Amniotic stem cell (primary cell): ENCODE measurements around the gene RPL10A.

Experiments used
- DNase-seq: peaks from one replicate; lab custom pipeline; 2025; lab: John Stamatoyannopoulos, UW

RPL10A gene

DNA sequence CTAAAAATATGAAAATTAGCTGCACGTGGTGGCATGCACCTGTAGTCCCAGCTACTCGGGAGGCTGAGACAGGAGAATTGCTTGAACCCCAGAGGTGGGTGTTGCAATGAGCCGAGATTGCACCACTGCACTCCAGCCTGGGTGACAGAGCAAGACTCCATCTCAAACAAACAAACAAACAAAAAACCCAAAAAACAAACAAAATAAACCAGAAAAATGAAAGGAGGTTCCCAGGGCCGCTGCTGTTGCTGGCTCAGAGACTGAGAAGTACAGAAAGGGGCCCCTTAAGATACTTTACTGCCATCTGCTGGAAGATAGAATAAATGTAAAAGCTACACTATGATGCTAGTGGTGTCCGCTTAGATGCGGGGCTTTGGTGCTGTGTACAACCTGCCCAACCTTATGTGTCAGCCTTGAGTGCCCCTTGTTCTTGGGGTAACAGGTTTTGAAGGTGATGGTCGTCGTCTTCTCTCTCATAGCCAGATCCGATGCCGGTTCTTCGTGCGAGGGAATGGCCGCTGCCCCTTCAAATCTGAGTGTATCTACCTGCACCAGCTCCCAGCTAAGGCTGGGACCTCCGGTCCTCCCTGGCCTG, 18.8 kb upstream of the RPL10A start:
- DNase-seq, result peak; percentile 76

DNA sequence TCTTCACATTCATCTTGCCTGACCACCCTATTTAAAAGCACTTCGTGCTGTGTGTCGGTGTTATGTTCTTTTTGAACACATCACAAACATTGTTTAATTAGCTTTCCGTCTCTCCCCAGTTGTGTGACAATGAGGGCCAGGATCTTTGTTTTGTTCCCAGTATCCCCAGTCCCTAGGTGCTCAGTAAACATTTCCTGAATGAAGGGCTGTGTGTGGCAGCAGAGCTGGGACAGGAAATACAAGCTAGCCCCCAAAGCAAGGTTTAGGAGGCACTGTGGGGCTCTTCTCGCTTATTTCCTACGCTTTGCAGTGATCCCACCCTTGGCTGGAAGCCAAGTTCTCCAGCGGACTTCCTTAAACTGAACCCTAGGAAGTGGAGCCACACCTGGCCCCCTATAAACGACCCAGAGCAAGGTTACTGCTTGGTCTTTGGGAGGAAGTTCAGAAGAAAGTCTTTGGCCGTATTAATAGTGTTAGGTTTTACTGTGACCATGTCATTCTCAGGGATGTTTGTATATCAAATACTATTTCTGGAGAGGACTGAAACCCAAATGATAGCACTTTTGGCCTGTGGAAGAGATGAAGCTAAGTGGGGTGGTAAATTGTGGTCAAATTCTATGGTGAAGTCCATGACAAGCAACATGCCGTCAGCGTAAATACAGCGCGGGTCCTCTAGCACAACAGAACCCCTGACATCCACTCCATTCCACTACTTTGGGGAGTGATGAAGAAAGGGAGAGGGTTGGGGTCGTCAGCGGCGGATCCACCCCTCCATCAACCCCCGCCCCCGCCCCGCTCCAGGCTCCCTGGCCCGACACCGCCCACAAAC, 16.6 kb upstream of the RPL10A start:
- DNase-seq, result no peak

DNA sequence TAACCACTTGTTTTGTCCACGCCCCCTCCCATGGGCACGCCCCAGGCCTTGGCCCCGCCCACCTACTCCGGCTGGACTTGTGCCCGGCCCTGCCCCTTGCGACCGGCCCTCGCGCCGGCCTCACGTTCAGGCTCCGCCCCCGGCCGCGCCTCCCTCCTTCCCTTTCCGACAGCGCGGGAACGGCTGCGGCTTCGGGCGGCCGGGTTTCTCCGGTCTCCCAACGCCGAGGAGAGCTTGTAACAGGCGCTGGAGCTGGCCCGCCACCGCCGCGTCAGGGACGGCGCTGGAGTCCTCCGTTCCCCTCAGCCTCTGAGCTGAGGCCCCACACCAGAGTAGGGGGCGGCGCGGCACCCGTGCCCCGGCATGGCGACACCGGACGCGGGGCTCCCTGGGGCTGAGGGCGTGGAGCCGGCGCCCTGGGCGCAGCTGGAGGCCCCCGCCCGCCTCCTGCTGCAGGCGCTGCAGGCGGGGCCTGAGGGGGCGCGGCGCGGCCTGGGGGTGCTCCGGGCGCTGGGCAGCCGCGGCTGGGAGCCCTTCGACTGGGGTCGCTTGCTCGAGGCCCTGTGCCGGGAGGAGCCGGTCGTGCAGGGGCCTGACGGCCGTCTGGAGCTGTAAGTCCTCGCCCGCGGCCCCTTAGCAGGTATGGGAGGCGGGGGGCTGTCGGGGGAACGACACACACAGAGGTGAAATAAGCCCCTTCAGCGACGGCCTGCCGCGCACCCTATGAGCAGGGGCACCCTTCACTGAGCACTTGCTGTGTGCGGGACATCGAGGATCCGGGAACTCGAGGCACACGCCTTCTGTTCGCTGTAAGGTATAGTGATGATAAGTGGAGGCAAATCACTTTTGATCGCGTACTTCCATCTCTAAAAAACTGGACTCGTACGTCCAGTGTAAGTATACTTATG, 15.8 kb upstream of the RPL10A start, which contains the start of gene FANCE:
Gene FANCE, plus strand, starts transcription at position 156 of the 908 bp plus-strand sequence. Its CDS starts 208 bp downstream, at position 364.
- peak; percentile 89 for DNase-seq

DNA sequence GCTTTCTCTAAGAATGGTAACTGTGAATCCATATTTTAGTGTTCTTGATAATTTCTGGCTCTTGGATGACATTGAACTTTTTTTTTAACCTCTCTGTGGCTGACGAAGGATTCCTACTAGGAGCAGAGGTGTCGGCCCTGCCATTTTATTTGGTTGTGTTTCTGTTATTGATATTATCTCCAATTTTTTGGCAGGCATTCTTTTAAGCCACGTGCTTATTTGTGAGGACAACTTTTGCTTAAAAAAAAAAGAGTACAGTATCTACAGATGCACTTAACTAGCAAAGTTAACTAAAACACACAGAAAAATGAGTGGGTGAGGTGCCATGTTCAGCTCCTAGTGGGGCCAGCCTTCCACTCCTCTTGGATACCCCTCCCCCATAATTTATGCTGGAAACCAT, 15.0 kb upstream of the RPL10A start:
- no peak for DNase-seq

DNA sequence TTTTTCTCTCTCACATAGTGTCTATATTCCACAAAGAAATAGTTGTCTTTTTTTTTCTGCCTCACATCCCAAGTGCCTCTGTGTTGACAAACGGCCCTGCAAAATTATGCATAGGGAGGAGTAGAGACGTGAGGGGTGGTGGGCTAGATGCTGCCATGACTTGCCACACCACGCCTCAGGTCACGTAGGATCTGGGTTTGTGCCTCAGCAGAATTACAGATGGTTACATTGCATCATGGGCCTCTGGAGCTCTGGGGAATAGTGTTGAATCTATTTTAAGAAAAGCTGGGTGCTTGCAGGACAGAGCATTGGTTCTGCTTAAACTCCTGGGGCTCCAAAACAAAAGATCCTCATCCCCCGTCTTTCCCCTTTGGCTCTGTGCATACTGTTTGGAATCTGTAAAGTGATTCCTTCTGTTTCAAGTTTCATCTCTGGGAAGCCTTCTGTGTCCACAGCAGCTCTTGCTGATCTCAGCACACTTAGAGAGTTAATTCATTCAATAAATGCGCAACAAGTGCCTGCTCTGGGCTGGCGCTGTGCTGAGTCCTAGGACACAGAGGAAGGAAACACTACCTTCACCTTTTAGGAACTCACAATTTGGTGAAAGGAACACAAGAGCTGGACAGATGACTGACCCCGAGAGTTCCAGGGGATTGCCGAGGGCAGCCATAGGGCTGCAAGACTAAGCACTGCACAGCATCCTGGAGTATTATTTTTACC, 13.7 kb upstream of the RPL10A start:
- no peak for DNase-seq

DNA sequence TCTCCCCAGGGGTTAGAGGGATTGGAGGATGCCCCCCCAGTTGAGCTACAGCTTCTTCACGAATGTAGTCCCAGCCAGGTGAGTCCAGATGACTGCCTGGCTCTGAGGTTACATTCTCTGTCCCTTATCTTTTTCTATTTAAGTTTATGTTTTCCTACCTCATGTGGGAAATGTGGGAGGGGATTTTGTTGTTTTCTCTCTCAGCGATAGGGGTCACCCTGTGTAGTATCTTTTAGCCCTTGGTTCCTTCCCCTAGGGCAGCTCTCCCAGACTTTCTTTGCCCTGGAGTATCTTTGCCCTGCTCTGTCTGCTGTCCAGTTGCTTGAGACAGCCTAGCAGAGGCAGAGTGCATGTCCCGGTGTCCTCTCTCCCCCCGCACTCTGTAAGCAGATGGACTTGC, 10.3 kb upstream of the RPL10A start:
- no peak for DNase-seq

DNA sequence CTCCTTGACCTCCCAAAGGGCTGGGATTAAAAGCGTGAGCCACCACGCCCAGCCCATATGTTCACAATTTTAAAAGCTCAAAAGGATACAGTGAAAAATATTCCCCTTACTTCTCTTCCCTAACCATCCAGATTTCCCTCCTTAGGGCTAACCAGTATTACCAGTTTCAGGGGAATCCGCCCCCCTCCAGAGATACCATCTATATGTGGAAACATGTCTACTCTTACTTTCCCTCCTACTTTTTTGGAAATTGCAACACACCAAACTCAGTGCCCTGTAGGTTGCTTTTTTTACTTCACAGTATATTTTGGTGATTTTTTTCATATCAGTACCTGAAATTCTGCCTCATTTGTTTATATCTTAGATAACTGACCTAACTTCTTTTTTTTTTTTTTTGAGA, 6.9 kb upstream of the RPL10A start:
- DNase-seq, result no peak

DNA sequence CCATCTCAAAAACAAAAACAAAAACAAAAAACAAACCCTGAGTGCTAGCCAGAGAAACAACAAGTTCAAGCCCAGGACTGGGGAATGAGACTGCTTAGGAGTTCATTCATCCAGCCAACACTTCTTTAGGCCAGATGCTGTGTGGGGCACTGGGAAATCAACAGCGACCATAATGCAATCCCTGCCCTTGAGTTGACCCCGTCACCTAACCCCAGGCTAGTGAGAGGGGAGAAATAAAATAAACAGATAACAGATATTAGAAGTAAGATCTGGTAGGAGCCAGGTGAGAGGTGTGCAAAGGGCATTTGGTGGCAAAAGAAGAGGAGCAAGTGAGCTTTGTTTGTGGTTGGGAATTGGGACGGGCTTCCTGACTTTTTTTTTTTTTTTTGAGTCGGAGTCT, 4.9 kb upstream of the RPL10A start:
- DNase-seq, result no peak

DNA sequence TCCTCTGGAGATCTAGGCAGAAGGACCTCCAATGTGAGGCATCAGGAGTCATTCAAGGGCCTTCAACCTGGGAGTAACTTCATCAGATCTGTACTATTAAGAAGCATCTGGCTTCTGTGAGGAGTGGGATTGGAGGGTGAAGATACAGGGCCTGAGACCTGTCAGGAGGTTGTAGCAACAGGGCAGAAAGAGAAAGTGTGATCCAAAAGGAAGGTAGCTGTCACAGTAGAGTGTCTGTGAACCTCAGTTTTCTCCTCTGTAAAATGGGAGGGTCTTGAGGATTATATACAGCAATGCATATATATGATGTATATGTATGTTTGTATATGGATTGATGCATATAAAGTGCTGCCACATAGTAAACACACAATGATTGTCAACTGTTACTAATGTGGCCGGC, 2.6 kb upstream of the RPL10A start:
- no peak for DNase-seq

DNA sequence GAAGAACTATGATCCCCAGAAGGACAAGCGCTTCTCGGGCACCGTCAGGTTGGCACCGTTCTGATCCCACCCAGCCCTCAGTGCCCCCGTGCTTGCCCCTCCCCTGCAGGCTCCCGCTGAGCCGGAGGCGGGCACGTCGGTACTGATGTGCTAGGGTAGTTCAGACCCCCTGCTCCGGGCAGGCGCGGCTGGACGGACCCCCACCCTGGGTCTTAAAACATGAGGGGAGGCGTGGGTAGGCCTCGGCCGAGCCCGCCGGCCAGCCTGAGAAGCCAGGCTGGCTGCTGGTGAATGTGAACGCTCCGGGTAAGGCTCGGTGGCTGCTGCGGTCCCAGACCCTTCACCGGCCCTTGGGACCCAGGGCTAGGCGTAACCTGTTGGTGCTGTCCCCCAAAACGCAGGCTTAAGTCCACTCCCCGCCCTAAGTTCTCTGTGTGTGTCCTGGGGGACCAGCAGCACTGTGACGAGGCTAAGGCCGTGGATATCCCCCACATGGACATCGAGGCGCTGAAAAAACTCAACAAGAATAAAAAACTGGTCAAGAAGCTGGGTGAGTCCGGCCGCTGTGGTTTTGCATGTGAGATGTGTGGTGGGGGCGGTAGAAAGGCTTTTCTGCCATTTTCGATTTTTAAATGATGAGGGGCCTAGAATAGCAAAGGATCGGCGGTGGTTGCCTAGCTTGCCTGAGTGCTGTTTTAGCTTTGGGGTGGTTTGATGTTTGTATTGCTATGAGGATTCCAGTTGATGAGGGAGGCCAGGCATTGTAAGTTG, 964 bp downstream of the RPL10A start:
- DNase-seq, result no peak

DNA sequence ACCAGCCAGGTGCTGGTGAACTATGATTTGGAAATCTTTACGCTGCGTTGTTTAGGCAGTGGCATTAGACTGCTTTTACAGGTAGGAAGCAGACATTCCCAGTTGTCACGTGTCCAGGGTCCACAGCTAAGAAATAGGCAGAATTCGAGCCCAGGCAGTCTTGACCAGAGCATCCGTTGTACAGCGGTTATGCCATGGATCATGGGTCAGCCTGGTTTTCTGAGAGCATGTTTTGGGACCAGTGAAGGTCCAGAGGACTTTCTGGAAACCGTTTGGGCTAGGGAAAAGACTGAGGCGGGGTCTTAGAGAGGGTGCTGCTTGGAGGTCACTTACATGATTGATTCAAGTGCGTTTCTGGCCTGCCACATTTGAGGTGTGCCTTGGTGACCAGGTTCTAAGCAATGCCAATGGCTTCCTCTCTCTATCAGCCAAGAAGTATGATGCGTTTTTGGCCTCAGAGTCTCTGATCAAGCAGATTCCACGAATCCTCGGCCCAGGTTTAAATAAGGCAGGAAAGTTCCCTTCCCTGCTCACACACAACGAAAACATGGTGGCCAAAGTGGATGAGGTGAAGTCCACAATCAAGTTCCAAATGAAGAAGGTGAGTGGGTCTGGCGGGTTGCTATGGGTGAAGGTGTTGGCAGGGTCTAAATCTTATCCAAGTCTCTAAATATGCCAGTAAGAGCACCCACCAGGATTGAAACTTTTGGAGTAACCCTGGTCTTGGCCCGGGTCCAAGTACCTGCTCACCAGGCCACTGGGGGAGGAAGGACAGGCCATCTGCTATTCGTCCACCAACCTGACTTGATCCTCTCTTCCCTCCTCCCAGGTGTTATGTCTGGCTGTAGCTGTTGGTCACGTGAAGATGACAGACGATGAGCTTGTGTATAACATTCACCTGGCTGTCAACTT, 1.8 kb downstream of the RPL10A start:
- no peak for DNase-seq

DNA sequence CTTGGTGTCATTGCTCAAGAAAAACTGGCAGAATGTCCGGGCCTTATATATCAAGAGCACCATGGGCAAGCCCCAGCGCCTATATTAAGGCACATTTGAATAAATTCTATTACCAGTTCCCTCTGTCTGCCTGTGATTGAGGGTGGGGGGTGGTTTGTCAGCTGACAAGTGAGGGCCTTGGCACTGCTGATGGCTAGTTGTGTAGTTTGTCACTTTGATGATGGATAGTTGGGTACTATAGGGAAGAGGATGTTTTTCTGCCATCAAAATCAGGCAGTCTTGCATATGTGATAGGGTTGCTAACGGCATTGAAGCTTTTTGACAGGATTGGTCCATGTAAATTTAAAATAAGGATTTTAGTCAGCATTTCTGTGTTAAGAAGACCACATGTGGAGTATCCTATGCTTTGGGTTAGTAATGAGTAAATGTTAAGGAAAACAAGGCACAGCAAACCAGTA, 2.5 kb downstream of the RPL10A start:
- DNase-seq, result no peak

DNA sequence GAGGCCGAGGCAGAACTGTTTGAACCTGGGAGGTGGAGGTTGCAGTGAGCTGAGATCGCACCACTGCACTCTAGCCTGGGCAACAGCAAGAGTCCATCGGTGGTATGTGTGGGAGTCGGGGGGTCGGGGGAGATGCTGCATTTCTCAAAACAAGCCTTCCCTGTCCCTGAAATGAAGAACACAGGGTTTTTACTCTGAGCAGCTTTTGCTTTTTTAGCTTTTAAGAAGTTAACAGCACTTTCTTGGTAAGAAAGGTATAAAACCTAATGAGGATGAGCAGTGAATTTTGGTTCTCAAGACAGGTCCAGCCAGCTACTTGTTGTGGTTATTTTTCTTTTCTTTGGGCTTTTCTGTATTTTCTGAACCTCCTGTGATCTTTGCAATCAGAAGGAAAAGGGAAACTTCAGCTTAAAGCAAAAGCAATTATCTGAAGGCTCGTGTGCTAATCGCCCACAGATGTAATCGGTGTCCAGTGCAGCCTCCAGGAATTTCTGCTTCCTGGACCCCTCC, 3.7 kb downstream of the RPL10A start:
- DNase-seq, result no peak

DNA sequence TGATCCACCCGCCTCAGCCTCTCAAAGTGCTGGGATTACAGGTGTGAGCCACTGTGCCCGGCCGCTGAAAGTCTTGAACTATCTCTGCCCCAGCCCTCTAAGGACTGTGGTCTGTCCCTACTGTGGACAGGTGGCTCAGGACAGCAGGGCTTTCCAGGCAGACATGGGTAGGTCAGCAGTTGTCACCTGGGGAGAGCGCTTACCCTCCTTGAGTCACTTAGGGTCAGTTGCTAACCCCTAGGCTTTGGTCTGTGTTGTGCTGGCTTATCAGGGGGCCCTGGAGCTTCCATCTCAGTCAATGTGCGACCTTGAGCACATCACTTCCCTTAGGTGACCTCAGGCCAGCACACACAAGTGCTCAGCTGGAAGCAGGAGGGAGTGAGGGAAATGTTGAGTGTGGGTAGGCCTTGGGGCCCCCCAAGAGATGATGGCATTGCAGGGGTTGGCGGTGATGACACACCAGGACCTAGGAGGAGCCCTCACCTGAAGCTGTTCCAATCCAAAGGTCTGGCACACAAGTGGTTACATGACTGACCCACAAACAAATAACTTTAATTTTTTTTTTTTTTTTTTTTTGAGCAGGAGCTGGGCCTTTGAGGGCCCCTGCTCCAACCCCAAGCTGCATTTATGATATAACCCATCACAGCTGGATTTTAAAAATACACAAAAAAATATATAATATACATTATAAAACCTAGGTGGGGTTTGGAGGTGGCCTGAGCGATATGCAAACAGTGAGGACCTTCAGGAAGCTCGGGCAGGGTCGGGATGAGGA, 5.1 kb downstream of the RPL10A start:
- no peak for DNase-seq

DNA sequence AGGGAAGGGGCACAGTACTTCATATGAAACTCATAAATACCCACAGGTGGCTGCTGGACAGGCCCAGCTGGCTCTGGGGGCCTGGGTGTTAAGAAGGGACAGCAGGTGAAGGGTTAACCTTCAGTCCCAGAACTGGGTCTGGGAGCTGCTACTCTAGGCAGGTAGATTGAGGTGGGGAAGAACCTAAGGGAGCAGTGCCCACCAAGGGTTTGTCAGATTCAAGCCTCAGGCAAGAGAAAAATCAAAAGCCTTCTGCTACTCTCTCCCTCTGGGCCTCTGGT, 5.6 kb downstream of the RPL10A start:
- no peak for DNase-seq

DNA sequence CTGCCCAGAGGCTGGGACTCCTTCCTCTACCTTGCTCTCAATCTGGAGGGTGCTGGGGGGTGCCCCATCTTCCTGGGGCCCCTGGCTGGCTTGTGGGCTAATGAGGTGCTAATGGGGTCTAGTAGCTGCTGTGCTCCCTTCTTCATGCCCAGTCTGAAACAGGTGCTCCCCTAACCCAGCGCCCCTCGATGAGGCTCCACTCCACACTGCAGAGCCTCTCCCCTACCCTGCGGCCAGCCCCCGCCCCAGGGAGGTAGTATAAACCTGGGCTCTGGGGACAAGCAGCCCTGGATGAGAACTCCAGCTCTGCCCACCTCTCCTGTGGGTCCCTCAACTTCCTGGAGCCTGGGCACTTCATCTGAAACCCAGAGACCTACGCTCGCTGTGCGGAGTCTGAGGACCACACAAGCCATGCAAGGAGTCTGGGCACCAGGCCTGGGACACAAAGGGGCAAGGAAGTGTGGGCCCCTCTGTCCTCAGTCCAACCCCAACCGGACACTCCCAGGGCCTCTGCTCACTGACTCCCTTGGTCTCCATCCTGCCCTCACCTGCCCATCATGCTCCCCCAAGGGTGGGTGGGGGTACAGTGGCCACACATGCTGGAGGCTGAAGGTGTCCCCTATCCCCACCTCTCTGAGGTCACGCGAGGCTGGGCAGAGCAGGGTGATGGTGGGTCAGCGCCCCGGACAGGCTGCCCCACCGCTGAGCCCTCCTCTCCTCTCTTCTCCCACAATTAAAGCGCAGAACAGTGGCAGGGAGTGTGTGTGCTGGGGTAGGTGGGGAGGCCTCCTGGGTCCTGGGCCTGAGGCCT, 6.1 kb downstream of the RPL10A start:
- DNase-seq, result no peak

DNA sequence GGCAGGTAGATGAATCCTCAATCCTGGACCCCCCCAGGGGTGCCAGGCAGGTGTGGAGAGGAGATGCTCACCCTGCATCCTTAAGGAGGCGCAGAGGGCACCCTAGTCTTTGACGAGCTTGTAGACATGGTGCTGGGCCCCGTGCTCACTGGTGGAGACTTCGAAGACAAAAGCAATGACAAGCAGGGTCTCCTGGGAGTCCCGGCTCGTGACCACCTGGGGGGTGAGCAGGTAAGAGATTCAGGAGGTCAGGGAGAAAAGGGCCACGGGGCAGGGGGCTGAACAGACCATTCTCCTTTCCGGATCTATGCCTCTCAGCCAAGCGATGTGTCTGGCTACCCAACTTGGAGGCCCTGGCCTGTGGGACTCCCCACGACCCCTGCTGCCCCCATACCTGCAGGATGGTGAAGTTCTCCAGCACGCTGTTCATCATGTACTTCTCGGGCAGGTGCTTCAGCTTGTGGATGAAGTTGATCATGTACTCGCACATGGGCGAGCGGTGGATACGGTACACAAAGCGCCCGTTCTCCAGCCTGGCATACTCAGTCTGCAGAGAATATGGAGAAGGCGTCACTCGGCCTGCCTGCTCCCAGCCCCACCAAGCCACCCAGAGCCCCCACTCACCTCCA, 6.9 kb downstream of the RPL10A start:
- no peak for DNase-seq

DNA sequence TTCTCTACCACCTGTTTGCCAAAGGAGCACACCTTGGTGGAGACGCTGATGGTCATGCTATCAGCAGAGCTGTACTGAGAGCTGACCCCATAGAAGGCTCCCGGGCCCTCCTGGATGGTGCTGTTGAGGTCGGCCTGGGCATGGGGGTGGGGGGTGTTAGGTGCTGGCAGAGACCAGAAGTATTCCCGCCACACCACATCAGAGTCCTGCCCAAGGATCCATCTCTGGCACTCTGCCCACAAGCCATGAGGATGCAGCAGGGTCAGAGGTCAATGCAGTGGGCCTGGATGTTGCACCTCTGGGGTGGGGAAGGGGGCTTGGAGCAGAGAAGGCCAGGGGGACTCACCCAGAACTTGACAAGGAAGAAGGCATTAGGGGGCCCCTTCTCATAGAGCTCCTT, 7.4 kb downstream of the RPL10A start:
- DNase-seq, result no peak
